RCC 7860 (cell line): ENCODE measurements around the gene RNLS.

Experiments
- DNase-seq: peaks from one replicate; pipeline ENCODE4 v3.0.0-alpha.2; 2015; ENCODE audit warnings: low spot score
- FAIRE-seq: peaks from 2 replicates; lab custom pipeline; 2012; peaks lifted over from hg19 to GRCh38; lab: Jason Lieb, UNC

The RNLS gene

GRCh38 chr10:88243202-88243744, 339.8 kb downstream of the RNLS start:
- DNase-seq (no peak), FAIRE-seq (no peak)

DNA sequence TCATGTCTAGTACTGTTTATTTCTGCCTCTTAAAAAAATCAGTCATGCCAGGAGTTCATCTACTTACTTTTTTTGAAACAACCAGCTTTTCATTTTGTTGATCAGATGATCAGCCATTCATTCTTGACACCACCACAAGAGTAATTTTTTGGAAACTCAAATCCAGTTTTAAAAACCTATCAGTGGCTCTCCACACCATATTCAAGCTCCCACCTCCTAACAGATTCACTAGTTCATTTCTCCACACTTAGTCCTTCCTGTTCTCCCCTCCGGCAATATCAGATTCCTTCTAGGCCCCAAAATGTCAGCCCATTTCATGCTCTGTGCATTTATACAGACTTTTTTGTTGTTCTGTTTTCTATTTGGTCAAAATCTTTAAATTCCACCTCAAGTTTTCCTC, 341.6 kb downstream of the RNLS start:
- DNase-seq (no peak), FAIRE-seq (no peak)

GRCh38 chr10:88239212-88239611, 343.9 kb downstream of the RNLS start:
- FAIRE-seq, result no peak
- no peak for DNase-seq

DNA sequence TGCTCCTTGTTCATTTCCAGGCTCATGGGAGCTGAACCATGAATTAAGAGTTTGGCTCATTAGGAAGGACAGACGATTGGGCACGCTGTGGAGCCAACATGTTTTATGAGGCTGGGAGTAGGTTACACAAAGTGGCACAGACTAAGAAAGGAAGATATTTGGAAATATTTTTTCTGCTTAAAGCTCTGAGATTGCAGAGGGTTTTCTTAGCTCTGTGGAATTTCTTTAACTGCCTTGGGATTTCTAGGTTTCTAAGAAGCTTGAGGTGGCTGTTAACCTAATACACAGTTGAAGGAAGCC, 344.6 kb downstream of the RNLS start:
- FAIRE-seq, result no peak
- no peak for DNase-seq

DNA sequence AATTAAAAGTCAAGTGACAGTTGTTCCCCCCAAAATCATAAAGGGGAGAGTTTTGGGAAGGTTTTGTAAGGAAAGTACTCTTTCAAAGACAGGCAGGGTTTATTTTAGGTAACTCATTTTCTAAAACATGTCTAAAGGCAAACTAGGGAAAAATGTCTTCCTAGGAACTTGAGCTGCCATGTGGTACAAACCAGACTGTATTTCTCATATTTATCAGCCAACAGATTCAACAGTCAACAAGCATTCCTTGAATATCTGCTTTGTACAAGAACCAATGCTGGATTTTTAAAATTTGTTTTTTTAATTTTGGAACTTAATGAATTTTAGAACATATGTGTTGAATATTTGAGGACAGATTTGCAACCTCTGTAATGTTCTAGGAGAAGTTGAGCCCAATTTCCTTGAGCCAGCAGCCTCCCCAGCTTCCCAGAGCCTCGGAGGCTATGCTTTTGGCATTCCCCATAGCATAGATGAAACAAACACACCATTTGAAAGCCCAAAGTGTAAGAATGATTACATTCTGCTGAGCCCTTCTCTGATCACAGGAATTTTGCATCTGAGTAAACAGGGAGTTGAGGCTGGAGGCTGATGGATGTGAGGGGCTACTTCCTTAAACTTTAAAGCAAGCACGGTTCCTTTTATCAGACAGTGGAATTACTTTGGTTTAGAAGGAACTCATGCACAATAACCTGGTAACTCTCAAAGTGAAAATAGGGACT, 345.1 kb downstream of the RNLS start:
- FAIRE-seq, result no peak
- no peak for DNase-seq

DNA sequence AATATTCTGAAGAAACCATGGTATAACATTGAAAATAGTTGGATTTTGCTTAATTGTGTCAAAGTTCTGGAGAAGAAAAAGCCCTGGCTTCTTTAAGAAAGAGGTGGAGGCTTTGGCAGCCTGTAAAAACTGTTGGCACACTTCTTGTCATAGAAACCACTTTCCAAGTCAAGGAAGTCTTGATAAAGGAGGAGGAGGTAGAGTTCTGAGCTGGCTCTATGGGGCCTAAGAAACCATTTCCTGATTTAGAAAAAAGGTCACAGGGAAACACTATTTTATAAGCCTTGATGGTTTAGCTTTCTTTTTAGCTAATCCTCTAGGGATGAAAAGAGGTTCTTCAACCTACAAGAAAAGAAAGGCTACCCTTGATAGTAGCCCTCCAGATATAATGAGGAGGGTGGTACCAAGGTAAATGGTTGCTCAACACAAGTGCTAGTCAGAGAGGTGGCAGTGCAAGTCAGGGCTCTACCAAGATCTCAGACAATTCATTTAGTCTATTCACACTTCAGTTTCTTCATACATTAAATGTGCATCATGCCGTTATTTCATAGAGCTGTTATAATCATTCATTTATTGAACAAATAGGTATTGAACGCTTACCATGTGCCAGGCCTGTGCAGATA, 346.9 kb downstream of the RNLS start:
- no peak for DNase-seq
- FAIRE-seq, result no peak

DNA sequence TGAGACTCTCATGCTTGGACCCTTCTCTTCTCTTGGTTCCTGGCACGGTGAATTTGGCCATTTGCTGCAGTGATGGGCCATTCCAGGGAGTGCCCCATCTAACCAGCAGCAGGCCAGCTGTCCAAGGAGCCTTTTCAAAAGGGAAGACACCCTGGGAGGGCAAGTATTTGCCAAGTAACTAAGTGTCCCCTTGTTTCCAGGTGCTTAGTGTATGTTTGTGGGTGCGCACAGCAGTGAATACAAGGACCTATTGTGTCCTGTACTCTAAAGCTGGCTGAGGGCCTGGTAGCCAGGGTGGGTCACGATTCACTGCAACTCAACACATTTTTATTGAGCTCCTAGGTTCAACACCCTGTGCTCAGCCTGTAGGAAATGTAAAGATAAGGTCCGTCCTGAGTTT, 348.8 kb downstream of the RNLS start:
- DNase-seq (no peak), FAIRE-seq (no peak)

DNA sequence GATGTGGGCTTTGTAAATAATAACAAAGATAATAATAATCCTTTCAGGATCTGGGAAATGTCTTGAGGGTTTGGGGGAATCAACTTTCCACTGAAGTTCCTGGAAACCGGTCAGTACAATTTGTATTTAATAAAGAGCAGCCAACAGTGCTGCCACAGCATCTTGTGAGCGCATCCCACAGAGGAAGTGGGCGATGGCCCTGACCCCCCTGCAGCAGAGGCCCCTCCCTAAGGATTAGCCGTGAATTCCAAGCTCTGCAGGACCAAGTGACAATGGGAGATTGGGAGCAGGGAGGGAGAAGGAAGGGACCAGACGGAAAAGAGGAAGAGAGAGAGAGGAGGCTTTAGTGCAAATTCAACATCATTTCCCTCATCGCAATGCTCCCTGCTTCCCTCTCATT, 349.2 kb downstream of the RNLS start:
- DNase-seq (no peak), FAIRE-seq (no peak)

DNA sequence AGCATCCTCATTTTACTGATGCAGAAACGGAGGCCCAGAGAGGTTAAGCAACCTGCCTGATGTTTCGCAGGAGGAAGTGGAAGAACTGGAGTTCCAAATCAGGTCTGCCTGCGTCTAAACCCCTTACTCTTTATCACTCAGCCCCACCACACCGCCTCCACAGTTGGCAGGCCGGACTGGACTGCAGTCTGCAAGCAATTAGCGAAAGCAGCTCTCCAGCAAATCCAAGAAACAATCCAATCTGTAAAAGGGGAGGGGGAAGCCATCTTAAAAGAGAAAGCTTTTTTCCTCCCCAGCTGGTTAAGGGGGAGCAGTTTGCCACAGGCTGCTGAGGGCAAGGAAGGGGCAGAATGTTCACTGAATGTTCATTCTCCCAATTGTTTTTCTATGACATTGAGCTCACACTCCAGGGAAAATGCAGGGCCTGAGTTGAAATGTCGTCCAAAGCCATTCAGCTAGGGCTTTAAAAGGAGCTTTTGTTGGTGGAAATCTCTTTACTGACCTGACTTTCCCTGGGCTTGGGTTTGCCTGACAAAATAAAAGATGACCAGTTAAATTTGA, 350.1 kb downstream of the RNLS start:
- no peak for DNase-seq
- FAIRE-seq, result no peak

DNA sequence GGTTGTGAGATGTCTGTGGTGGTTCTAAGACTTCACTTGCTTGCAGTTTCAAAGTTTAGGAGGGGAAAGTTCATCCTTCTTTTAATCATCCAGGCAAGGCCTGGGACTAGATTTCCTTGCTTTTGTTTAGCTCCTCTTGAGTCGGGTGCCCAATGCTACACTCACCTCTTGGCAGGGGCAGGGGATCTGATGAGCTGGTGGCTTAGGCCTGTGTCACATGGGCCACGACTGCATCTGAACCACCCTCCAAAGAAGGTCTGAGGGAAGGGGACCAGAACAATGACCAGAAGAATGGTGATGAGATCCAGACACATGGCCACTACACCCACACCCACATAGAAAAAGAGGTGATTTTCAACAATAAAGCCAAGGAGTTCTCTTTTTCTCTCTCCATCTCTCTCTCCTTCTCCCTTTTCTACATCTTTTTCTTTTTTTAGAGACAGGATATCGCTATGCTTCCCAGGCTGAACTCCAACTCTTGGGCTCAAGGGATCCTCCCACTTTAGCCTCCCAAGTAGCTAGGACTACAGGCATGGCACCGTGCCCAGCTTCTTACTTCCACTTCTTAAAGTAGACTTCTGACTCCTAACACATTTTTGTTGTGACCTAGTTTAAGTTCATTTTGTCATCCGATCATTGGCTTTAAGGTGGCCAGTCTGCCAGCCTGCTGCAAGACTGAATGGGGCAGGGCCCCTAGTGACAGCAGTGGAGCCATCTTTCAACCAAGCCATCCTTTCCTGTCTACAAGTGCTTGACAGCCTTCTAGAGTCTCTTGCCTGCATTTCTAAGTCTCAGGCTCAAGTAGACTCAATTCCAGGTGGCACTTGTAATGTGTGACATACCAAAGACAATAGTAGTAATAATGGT, 350.9 kb downstream of the RNLS start:
- no peak for FAIRE-seq
- DNase-seq, result no peak

DNA sequence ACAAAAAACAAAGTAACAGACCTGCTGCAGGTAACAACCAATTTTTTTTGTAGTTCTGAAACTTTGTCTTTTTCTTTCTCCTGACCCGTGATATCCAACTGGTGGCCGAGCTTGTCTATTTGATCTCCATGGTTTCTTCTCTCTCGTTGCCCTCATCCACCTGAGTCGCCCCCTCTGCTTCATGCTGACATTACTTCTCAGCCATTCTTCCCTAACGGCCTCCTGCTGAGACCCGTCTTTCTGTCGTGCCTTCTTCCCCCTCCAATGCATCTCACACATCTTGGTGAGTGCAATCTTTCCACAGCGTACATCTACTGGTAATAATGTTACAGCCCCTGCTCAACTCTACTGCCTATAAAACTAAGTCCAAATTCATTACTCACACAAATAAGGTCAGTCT, 352.9 kb downstream of the RNLS start:
- no peak for FAIRE-seq
- DNase-seq, result no peak

DNA sequence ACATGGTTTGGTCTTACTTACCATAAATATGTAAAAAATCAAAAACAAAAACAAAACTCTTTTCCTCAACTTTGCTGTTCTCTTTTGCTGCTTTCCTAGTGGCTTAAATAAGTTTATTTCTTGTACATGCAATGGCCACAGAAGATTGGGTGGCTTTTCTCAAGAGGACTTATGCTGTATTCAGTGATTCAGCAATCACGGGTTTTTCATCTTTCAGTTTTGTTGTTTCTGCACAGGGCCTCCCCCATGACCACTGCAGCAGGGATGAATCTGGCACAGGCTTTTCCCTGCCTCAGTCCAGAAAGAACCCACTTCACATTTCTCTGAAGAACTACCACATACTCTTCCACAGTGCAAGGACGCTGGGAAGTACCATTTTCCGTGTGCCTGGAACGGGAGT, 355.0 kb downstream of the RNLS start:
- DNase-seq (no peak), FAIRE-seq (no peak)

GRCh38 chr10:88227342-88228018, 355.6 kb downstream of the RNLS start:
- FAIRE-seq, result no peak

GRCh38 chr10:88226891-88227290, 356.2 kb downstream of the RNLS start:
- no peak for DNase-seq
- no peak for FAIRE-seq

More at GRCh38 chr10:88227342-88228018, 355.6 kb downstream of the RNLS start:
- DNase-seq, result no peak

DNA sequence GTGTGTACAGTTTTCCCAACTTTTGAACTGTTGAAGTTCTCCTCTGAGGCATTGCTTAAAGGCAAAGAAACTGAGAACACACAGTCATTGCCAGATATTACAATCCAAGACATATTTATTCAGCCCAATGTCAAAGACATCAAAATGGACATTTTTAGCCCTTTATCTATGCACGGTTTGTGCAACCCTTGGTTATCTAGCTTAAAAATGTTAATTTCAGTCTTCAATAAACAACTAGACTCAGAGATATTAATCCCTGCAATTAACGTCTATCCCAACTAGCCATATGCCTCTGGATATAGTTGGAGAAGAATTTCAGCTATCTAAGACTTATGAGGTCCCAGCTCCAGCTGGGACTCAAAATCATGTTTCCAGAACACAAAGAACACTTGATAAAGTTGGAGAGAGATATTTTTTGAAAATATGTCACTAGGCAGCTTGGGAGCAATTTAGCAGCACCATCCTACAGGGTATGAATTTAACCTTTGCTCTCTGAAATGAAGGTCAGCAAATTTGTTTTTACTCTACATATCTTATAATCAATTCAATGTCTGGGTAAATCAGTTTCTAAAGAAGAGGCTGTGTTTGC, 357.0 kb downstream of the RNLS start:
- FAIRE-seq, result no peak
- DNase-seq, result no peak
